CD4-positive, alpha-beta T cell (primary cell): ENCODE measurements around the gene SNRPE. TPM values are rescaled to one million over a fixed set of nuclear protein-coding genes. Genes with fewer than 3 reads are reported as not detected.

Experiments used
- ATAC-seq: fragments of 200-7000 bp; cut with Tn5 transposase; one replicate; pipeline ENCODE4 v1.10.0; 2022; ENCODE audit warnings: mild to moderate bottlenecking; ENCODE audit not compliant: poor library complexity
- CTCF ChIA-PET: fragments of 350-600 bp; sonication (Branson Sonifier 250); formaldehyde crosslinking; loops from one replicate; lab custom pipeline; 2021; ENCODE audit warnings: antibody characterized with exemption, inconsistent platforms; lab: Charles Lee
- POLR2A ChIA-PET: fragments of 350-600 bp; sonication (Branson Sonifier 250); formaldehyde crosslinking; loops from one replicate; lab custom pipeline; 2021; ENCODE audit warnings: antibody characterized with exemption, inconsistent platforms; lab: Charles Lee
- DNase-seq, 14 experiments: peaks; one replicate each; pipeline ENCODE4 v3.0.0-alpha.2; 2013 to 2020; ENCODE audit warnings: mixed read lengths in 2 of 14
- H3K27ac ChIP-seq, 2 donors: one replicate each; pipeline versions ENCODE4 v1.5.1 to v1.7.0; 2013; ENCODE audit warnings: low read length in 2 of 2, low read depth in 1 of 2, mild to moderate bottlenecking in 1 of 2
- H3K27me3 ChIP-seq, 2 experiments: 1 replicate in 1 of 2; 2 replicates in 1 of 2; pipeline versions ENCODE4 v1.6.1 to v1.7.0; 2013; ENCODE audit warnings: low read length in 2 of 2, control low read depth in 1 of 2, mild to moderate bottlenecking in 1 of 2, moderate library complexity in 1 of 2; ENCODE audit not compliant: insufficient read depth in 2 of 2, control insufficient read depth in 1 of 2
- H3K36me3 ChIP-seq: one replicate; pipeline ENCODE4 v1.6.1; 2013; ENCODE audit warnings: low read length, control low read depth; ENCODE audit not compliant: insufficient read depth
- H3K4me1 ChIP-seq: one replicate; pipeline ENCODE4 v1.6.1; 2013; ENCODE audit warnings: low read length, control low read depth; ENCODE audit not compliant: insufficient read depth
- H3K4me3 ChIP-seq: one replicate; pipeline ENCODE4 v1.5.1; 2013; ENCODE audit warnings: mild to moderate bottlenecking, low read length, moderate library complexity
- H3K9me3 ChIP-seq, 2 experiments: 1 replicate in 1 of 2; 2 replicates in 1 of 2; pipeline versions ENCODE4 v1.6.1 to v1.7.0; 2013; ENCODE audit warnings: low read length in 2 of 2, mild to moderate bottlenecking in 2 of 2, control low read depth in 1 of 2, moderate library complexity in 1 of 2; ENCODE audit not compliant: control insufficient read depth in 1 of 2, insufficient read depth in 1 of 2
- H3K27ac Mint-ChIP-seq: one replicate; pipeline ENCODE4 v1.8.0; 2020; ENCODE audit warnings: mixed read lengths
- H3K27me3 Mint-ChIP-seq: one replicate; pipeline ENCODE4 v1.8.0; 2021; ENCODE audit warnings: mixed read lengths
- H3K36me3 Mint-ChIP-seq: one replicate; pipeline ENCODE4 v1.8.0; 2021; ENCODE audit warnings: low read depth, mixed read lengths
- H3K4me1 Mint-ChIP-seq: one replicate; pipeline ENCODE4 v1.8.0; 2021; ENCODE audit warnings: low read depth, mixed read lengths
- H3K4me3 Mint-ChIP-seq: one replicate; pipeline ENCODE4 v1.8.0; 2020; ENCODE audit warnings: mild to moderate bottlenecking, mixed read lengths
- H3K9me3 Mint-ChIP-seq: one replicate; pipeline ENCODE4 v1.8.0; 2020; ENCODE audit warnings: mixed read lengths
- intact Hi-C, 2 experiments: fragments of 100-400 bp; cut with DNase I in 1 of 2; cut with micrococcal nuclease in 1 of 2; formaldehyde crosslinking; loops; one replicate each; pipeline versions ENCODE4 v1.15.1 to v1.9.0; 2023 to 2025; cut with DNase I, micrococcal nuclease
- total RNA-seq, 174 experiments: library from RNA in 2 of 174; stranded (reverse) in 2 of 174; gene quantifications; one replicate each; pipeline ENCODE4 v1.2.3 and lab custom pipeline; 2021 to 2026
- TF ChIP-seq, protein P1 (sequence below): fragments of 200-600 bp; IDR thresholded peaks from one replicate; pipeline ENCODE4 v1.8.0; 2022; ENCODE audit warnings: antibody characterized with exemption, mild to moderate bottlenecking

SNRPE gene
- total RNA-seq, 2 experiments from 2014 or later: 63.0 to 65.9 TPM

DNA sequence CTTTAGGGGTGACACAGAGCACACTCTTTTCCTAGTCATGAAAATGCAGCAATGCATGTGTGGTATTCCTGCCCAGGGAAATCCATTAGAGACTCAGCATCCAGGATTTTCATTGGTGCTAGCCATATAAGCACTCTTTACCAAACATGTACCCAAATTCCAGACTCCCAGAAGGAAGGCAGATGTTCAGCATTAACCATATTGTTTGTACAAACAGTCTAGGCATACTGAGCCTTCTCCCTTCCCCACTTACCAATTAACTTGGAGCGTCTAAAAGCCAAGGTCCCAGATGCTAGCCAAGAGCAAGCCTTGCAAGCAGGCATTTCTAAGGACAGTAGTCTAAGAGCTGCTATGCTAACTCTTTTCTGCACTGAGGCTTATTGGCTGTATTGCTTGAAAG, 38.1 kb upstream of the SNRPE start:
- Histone ChIP-seq H3K9me3 (no peaks in the 10 kb centered on the region), H3K27ac (no peak overlapping the region), H3K36me3 (peaks cover 78% of the 10 kb centered on the region), H3K4me1 (no peaks in the 10 kb centered on the region), H3K4me3 (no peak overlapping the region), H3K27me3 (no peaks in the 10 kb centered on the region)
- Mint-ChIP-seq H3K9me3 (no peaks in the 10 kb centered on the region), H3K27ac (peak overlapping the region; percentile 27), H3K4me3 (no peak overlapping the region), H3K27me3 (no peaks in the 10 kb centered on the region), H3K36me3 (peaks cover 86% of the 10 kb centered on the region), H3K4me1 (peaks cover 31% of the 10 kb centered on the region)
- no peak for ATAC-seq
- no peak for DNase-seq
- ChIA-PET POLR2A (no interaction called here), CTCF (no interaction called here)
- intact Hi-C loops: loop anchor here in 1 of 2 experiments (10.0 kb wide), 1 partner anchor 199 kb away; the partner anchor contains the start of gene ATP2B4
- TF ChIP-seq, protein P1, sequence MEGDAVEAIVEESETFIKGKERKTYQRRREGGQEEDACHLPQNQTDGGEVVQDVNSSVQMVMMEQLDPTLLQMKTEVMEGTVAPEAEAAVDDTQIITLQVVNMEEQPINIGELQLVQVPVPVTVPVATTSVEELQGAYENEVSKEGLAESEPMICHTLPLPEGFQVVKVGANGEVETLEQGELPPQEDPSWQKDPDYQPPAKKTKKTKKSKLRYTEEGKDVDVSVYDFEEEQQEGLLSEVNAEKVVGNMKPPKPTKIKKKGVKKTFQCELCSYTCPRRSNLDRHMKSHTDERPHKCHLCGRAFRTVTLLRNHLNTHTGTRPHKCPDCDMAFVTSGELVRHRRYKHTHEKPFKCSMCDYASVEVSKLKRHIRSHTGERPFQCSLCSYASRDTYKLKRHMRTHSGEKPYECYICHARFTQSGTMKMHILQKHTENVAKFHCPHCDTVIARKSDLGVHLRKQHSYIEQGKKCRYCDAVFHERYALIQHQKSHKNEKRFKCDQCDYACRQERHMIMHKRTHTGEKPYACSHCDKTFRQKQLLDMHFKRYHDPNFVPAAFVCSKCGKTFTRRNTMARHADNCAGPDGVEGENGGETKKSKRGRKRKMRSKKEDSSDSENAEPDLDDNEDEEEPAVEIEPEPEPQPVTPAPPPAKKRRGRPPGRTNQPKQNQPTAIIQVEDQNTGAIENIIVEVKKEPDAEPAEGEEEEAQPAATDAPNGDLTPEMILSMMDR: no peak

DNA sequence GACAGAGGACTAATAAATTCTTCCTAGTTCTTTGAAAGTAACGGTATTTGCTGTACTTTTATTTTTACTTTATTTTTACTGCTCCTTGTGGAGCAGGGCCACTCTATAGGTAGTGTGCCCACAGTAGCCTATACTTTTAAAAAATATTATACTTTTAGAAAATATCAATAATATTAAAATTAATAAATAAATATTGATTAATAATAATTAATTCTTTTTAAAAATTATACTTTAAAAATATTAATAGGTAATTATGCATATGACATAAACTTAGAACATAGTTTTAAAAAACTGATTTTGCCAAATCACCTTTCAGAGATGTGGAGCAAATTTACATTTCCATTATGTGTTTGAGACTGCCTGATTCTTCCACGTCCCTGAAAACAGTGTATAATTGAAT, 35.2 kb upstream of the SNRPE start:
- Histone ChIP-seq H3K4me1 (no peaks in the 10 kb centered on the region), H3K27ac (no peak overlapping the region), H3K36me3 (peaks cover 78% of the 10 kb centered on the region), H3K4me3 (no peak overlapping the region), H3K9me3 (no peaks in the 10 kb centered on the region), H3K27me3 (no peaks in the 10 kb centered on the region)
- intact Hi-C loops: loop anchor here in 1 of 2 experiments (10.0 kb wide), 1 partner anchor 201 kb away; the partner anchor contains the start of gene ATP2B4
- no peaks in the 10 kb centered on the region for H3K27me3 Mint-ChIP-seq
- no peak overlapping the region for H3K4me3 Mint-ChIP-seq
- H3K9me3 Mint-ChIP-seq: no peaks in the 10 kb centered on the region
- H3K36me3 Mint-ChIP-seq: peaks cover 97% of the 10 kb centered on the region
- ChIA-PET POLR2A (no interaction called here), CTCF (no interaction called here)
- DNase-seq: no peak
- TF ChIP-seq, protein P1: no peak
- ATAC-seq: no peak
- peaks cover 27% of the 10 kb centered on the region for H3K4me1 Mint-ChIP-seq
- no peak overlapping the region for H3K27ac Mint-ChIP-seq

DNA sequence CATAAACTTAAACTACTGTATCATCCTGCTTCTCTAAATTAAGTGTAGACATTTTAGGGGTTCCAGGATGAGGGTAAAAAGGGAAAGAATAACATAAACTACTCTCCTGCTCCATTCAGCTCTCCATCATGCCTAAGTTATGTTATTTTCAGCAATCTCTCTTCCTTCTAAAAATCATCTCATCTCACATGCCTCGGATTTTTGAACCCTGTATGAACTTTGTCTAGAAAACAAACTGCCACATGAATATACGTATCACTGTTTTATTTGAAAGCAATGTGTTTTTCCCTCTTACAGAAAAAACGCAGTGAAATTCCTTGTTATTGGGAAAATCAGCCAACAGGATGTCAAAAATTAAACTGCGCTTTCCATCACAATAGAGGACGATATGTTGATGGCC, 33.4 kb upstream of the SNRPE start:
- H3K4me1 ChIP-seq: no peaks in the 10 kb centered on the region
- no peaks in the 10 kb centered on the region for H3K27me3 ChIP-seq
- ChIA-PET POLR2A (no interaction called here), CTCF (no interaction called here)
- ATAC-seq: no peak
- Mint-ChIP-seq H3K4me3 (no peak overlapping the region), H3K27me3 (no peaks in the 10 kb centered on the region), H3K9me3 (no peaks in the 10 kb centered on the region), H3K4me1 (peaks cover 16% of the 10 kb centered on the region), H3K36me3 (peaks cover 97% of the 10 kb centered on the region), H3K27ac (no peak overlapping the region)
- H3K27ac ChIP-seq: no peak overlapping the region
- peaks cover 77% of the 10 kb centered on the region for H3K36me3 ChIP-seq
- H3K9me3 ChIP-seq: no peaks in the 10 kb centered on the region
- H3K4me3 ChIP-seq: no peak overlapping the region
- TF ChIP-seq, protein P1: no peak
- intact Hi-C loops: loop anchor here in 1 of 2 experiments (10.0 kb wide), 1 partner anchor 203 kb away; the partner anchor contains the start of gene ATP2B4
- DNase-seq: no peak
